WTC11 (cell line): ENCODE measurements around the gene ATP2B1. TPM values are rescaled to one million over a fixed set of nuclear protein-coding genes. Genes with fewer than 3 reads are reported as not detected.

Source experiments
- ATAC-seq: fragments of 200-7000 bp; cut with Tn5 transposase; 2 replicates; pipeline ENCODE4 v1.10.0; 2021; ENCODE audit warnings: mild to moderate bottlenecking, moderate library complexity
- CTCF ChIA-PET: fragments of 300-600 bp; sonication (Branson Sonifier 250); formaldehyde crosslinking; loops from one replicate; lab custom pipeline; 2021; ENCODE audit warnings: antibody characterized with exemption; lab: Charles Lee
- POLR2A ChIA-PET: fragments of 350-600 bp; sonication (Branson Sonifier 250); formaldehyde crosslinking; loops from one replicate; lab custom pipeline; 2021; ENCODE audit warnings: antibody characterized with exemption; lab: Charles Lee
- DNase-seq: peaks from one replicate; pipeline ENCODE4 v3.0.0; 2021; ENCODE audit warnings: low spot score
- H3K27ac Mint-ChIP-seq: 2 replicates; pipeline ENCODE4 v1.8.0; 2021; ENCODE audit warnings: mixed read lengths
- H3K27me3 Mint-ChIP-seq: 2 replicates; pipeline ENCODE4 v1.8.0; 2021; ENCODE audit warnings: low read depth, mild to moderate bottlenecking, moderate library complexity, mixed read lengths
- H3K36me3 Mint-ChIP-seq: 2 replicates; pipeline ENCODE4 v1.8.0; 2021; ENCODE audit warnings: mixed read lengths
- H3K4me1 Mint-ChIP-seq: 2 replicates; pipeline ENCODE4 v1.8.0; 2022; ENCODE audit warnings: mixed read lengths
- H3K4me3 Mint-ChIP-seq: 2 replicates; pipeline ENCODE4 v1.8.0; 2021; ENCODE audit warnings: mild to moderate bottlenecking, moderate library complexity, mixed read lengths
- H3K9me3 Mint-ChIP-seq: 2 replicates; pipeline ENCODE4 v1.8.0; 2021; ENCODE audit warnings: mixed read lengths
- ARID4B ChIP-seq: sonication (generic); formaldehyde crosslinking; IDR thresholded peaks from 2 replicates; pipeline ENCODE4 v1.8.0; 2023; ENCODE audit warnings: missing genetic modification reagents, mild to moderate bottlenecking, borderline replicate concordance
- ATF2 ChIP-seq: sonication (generic); formaldehyde crosslinking; IDR thresholded peaks from 2 replicates; pipeline ENCODE4 v1.8.1; 2022; ENCODE audit warnings: low read depth, missing genetic modification reagents, borderline replicate concordance
- CDX4 ChIP-seq: fragments of 250-450 bp; sonication (Bioruptor Pico); IDR thresholded peaks from 2 replicates; pipeline ENCODE4 v1.9.0; 2021; ENCODE audit warnings: moderate library complexity, mild to moderate bottlenecking, inconsistent platforms, borderline replicate concordance
- CTCF ChIP-seq: fragments of 200-600 bp; IDR thresholded peaks from 2 replicates; pipeline ENCODE4 v1.8.0; 2022; ENCODE audit warnings: antibody characterized with exemption
- E2F1 ChIP-seq: sonication (generic); formaldehyde crosslinking; IDR thresholded peaks from 2 replicates; pipeline ENCODE4 v1.8.0; 2022; ENCODE audit warnings: mild to moderate bottlenecking, missing genetic modification reagents
- E2F5 ChIP-seq: sonication (generic); formaldehyde crosslinking; IDR thresholded peaks from 2 replicates; pipeline ENCODE4 v1.8.1; 2022; ENCODE audit warnings: mild to moderate bottlenecking, moderate library complexity, missing genetic modification reagents
- ELF4 ChIP-seq: sonication (generic); formaldehyde crosslinking; IDR thresholded peaks from 2 replicates; pipeline ENCODE4 v1.8.1; 2022; ENCODE audit warnings: low read depth, mild to moderate bottlenecking, moderate library complexity, missing genetic modification reagents
- ETV6 ChIP-seq: sonication (generic); formaldehyde crosslinking; IDR thresholded peaks from 2 replicates; pipeline ENCODE4 v1.8.1; 2022; ENCODE audit warnings: mild to moderate bottlenecking, missing genetic modification reagents
- FOXP4 ChIP-seq: sonication (generic); formaldehyde crosslinking; IDR thresholded peaks from 2 replicates; pipeline ENCODE4 v1.8.0; 2022; ENCODE audit warnings: mild to moderate bottlenecking, missing genetic modification reagents
- JUN ChIP-seq: sonication (generic); formaldehyde crosslinking; IDR thresholded peaks from 2 replicates; pipeline ENCODE4 v1.8.0; 2023; ENCODE audit warnings: mild to moderate bottlenecking, missing genetic modification reagents
- KAT7 ChIP-seq: sonication (generic); formaldehyde crosslinking; IDR thresholded peaks from 2 replicates; pipeline ENCODE4 v1.8.1; 2023; ENCODE audit warnings: missing genetic modification reagents, mild to moderate bottlenecking, borderline replicate concordance
- MYBL2 ChIP-seq: sonication (generic); formaldehyde crosslinking; IDR thresholded peaks from 2 replicates; pipeline ENCODE4 v1.8.1; 2023; ENCODE audit warnings: mild to moderate bottlenecking, moderate library complexity, missing genetic modification reagents
- NFATC4 ChIP-seq: fragments of 250-450 bp; sonication (Bioruptor Pico); IDR thresholded peaks from 2 replicates; pipeline ENCODE4 v1.9.0; 2021; ENCODE audit warnings: mild to moderate bottlenecking
- NFYB ChIP-seq: sonication (generic); formaldehyde crosslinking; conservative IDR thresholded peaks from 2 replicates; pipeline ENCODE4 v1.8.0; 2022; ENCODE audit warnings: low read depth, missing genetic modification reagents
- SP1 ChIP-seq: sonication (generic); formaldehyde crosslinking; conservative IDR thresholded peaks from 2 replicates; pipeline ENCODE4 v1.8.1; 2022; ENCODE audit warnings: missing genetic modification reagents
- TEAD1 ChIP-seq: sonication (generic); formaldehyde crosslinking; IDR thresholded peaks from 2 replicates; pipeline ENCODE4 v1.8.0; 2022; ENCODE audit warnings: mild to moderate bottlenecking, missing genetic modification reagents
- ZMAT4 ChIP-seq: fragments of 250-450 bp; sonication (Bioruptor Pico); IDR thresholded peaks from 2 replicates; pipeline ENCODE4 v1.9.0; 2021; ENCODE audit warnings: mild to moderate bottlenecking
- ZNF232 ChIP-seq: sonication (generic); formaldehyde crosslinking; IDR thresholded peaks from 2 replicates; pipeline ENCODE4 v1.8.0; 2022; ENCODE audit warnings: mild to moderate bottlenecking, missing genetic modification reagents
- ZNF512 ChIP-seq: sonication (generic); formaldehyde crosslinking; IDR thresholded peaks from 2 replicates; pipeline ENCODE4 v1.8.1; 2022; ENCODE audit warnings: missing genetic modification reagents, borderline replicate concordance
- total RNA-seq: library from RNA; stranded (reverse); gene quantifications from 3 replicates; pipeline ENCODE4 v1.2.3, GENCODE V29; 2021

Gene ATP2B1
- total RNA-seq, 1 experiment from 2014 or later: 31.7 TPM

GRCh38 chr12:89721291-89721987 lies 12.8 kb upstream of the ATP2B1 start (continued):
- TF ChIP-seq NFYB (CRISPR knock-in tag) (no peak), ARID4B (CRISPR knock-in tag) (no peak), MYBL2 (CRISPR knock-in tag) (no peak), JUN (CRISPR knock-in tag) (no peak), NFATC4 (CRISPR knock-in tag) (no peak)

GRCh38 chr12:89717759-89718523 lies 9.3 kb upstream of the ATP2B1 start:
- ATAC-seq (no peak), DNase-seq (no peak)
- Mint-ChIP-seq H3K27ac (no peak overlapping the region), H3K36me3 (peaks cover 21% of the 10 kb centered on the region), H3K9me3 (peaks cover 31% of the 10 kb centered on the region), H3K4me3 (no peak overlapping the region), H3K27me3 (no peaks in the 10 kb centered on the region), H3K4me1 (peaks cover 14% of the 10 kb centered on the region)
- CTCF ChIA-PET: no interaction called here
- POLR2A ChIA-PET: no interaction called here
- TF ChIP-seq ETV6 (CRISPR knock-in tag) (no peak), TEAD1 (CRISPR knock-in tag) (no peak), CTCF (no peak), E2F5 (CRISPR knock-in tag) (no peak), FOXP4 (CRISPR knock-in tag) (no peak), ATF2 (no peak), CDX4 (CRISPR knock-in tag) (no peak), JUN (CRISPR knock-in tag) (no peak), ZNF232 (CRISPR knock-in tag) (no peak), ELF4 (CRISPR knock-in tag) (no peak), KAT7 (CRISPR knock-in tag) (no peak), SP1 (CRISPR knock-in tag) (no peak), ZMAT4 (no peak), ZNF512 (CRISPR knock-in tag) (no peak), E2F1 (CRISPR knock-in tag) (no peak), NFYB (CRISPR knock-in tag) (no peak)
